ENCODE measurements around the gene BCAP31.
"Not testable (repeated sequence)": the region's sequence is repeated elsewhere in the genome, so short reads cannot be mapped to it uniquely, and the experiment has no call there.

BCAP31 gene

GRCh38 chrX:153707406-153707805 is 16.8 kb downstream of the BCAP31 start:
- DNase-seq, result no peak

GRCh38 chrX:153706799-153707198 is 17.4 kb downstream of the BCAP31 start:
- DNase-seq, result no peak

DNA sequence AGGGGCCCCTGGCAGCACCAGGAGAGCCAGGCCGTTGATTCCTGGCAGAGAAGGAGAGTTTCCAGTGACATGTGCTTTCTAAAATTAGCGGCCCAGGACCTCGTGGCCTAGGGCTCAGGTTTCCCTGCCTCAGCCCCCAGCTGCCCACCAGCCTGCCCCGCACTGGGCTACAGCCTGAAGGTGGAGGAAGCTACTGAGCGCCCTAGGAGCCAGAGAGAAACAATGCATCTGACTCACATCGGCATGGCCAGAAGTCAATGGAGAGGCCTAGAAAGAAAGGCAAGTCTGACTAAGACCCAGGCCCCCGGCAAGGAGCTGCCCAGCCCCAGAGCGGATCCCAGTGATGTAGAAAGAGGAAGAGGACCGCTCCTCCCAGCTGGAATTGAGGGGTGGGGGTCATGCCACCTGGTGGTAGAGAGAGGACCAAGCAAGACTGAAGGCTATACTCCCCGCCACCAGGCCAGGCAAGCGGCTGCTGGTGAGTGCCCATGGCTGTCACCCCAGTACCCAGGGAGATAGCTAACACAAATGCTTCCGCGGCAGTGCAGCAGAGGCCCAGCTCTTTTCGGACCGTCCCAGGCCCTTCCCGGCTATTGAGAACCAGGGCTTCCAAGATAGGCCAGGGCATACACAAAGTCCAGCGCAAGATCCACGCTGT is 18.7 kb downstream of the BCAP31 start:
- DNase-seq, result not testable (repeated sequence)

- DNase-seq, result not testable (repeated sequence)
Measured at GRCh38 chrX:153704631-153705402, 19.4 kb downstream of the BCAP31 start.

GRCh38 chrX:153704021-153704526 is 20.1 kb downstream of the BCAP31 start:
- DNase-seq, result no peak

DNA sequence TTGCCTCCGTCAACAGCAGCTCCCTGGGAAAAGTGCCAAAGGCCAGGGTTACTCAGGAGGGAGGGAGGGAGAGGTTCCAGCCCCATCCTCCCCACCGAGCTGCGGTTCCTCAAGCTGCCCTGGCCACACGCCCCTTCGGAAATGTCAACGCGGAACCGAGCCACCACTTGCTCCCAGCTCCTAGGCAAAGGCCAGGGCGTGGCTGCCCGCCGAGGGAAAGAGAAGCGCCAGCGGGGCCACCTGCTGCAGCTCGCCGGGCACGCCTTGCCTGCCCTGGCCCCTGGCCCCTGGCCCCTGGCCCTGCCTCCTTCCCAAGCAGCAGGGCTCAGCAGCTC is 21.2 kb downstream of the BCAP31 start:
- DNase-seq, result no peak

DNA sequence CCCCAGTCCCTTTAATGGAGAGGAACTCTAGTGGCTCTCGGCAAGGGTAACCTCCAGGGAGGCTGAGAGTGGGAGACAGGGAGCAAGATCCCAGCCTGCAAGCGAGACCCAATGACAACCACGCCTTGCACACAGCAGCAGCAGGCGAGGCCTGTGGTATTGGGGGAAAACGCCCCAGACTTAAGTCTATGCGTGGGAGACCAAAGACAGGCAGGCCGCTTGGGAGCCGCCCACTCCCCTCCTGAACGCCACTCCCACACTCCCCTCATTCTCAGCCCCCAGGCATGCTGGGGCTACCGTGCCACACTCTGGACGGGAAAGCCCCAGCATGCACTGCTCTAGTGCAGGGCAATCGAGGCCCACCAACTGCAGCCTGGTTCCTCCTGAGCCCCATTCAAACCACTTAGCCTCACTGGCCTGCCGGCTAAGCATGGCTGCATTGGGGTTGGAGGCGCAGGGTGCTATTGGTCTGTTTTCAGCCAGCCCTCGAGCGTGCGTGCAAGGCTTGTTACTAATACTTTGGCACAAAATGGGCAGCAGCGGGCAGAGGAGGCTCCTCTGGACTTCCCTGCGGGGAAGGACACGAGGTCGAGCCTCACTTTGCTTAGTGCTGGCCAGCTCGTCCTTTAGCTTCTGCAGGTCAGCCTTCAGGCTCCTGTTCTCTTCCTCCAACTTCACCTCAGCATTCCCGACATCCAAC is 21.7 kb downstream of the BCAP31 start:
- no peak for DNase-seq

DNA sequence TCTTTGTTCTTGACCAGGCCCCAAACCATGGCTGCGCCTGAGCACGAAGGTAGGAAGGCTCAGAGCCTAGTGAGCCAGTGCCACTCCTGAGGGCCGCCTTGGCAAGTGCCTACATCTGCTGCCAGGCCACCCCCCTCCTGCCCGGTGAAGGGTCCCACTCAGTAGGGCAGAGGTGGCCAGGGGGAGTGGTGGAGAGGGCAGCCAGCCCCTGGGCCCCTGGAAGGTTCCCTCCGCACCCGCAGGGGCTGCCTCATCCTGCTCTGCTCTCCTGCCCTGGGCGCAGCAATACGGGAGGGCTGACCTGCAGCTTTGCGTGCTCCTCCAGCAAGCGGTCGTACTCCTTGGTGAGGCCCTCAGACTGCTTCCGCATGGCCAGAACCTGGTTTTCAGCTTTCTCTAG is 22.5 kb downstream of the BCAP31 start:
- DNase-seq, result no peak

DNA sequence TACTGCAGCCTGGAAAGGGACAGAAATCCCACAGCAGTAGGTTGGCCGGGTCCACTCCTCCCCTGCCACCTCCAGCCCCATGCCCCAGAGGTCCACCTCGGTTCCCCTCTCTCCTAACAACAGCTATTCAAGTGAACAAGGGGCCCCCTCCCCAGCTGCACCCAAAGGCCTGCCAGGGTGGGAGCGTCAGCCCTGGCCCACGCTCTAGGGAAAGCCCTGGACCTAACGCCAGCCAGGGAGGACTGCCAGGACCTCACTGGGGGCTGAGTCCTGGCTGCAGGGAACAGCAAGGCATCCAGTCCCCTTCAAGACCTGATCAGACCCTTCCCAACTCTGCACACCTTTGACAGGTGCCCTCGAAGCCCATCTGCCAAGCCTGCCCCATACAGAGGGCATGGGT is 23.2 kb downstream of the BCAP31 start:
- DNase-seq, result no peak

GRCh38 chrX:153700376-153700945 is 23.7 kb downstream of the BCAP31 start:
- no peak for DNase-seq

GRCh38 chrX:153699784-153700371 is 24.3 kb downstream of the BCAP31 start:
- not testable (repeated sequence) for DNase-seq

- DNase-seq, result not testable (repeated sequence)
Measured at GRCh38 chrX:153699210-153699783, 24.9 kb downstream of the BCAP31 start.

- DNase-seq, result no peak
Measured at GRCh38 chrX:153697924-153698865, 26.0 kb downstream of the BCAP31 start.

DNA sequence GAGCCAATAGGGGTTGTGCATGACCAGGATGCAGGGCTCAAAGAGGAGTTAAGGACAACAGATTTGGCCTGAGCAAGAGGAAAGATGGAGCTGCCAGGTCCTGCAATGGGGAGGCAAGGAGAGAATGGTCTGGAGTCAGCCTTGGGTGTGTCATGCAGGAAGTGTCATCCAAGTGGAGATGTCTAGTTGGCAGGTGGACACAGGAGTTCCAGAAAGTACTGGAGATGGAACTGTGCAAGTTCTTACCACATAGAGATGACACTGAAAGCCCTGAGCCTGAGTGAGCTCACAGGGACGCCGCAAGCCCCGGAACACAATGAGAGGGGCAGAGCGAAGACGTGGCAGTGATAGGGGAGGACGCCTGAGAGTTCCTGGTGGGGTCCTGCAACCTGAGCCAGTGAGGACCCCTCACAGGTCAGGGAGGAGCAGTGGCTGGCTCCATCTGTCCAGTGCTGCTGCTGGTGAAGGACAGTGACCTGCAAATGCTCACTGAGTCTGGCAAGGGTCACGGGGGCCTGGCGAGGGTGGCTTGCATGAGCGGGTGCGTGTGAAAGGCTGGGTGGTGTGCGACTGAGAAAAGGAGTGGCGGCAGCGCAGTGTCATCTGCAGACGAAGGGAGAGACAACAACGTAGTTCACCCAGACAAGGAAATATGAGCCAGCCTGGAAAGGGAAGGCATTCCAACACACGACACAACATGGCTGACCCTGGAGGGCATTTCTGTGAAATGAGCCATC is 27.0 kb downstream of the BCAP31 start:
- not testable (repeated sequence) for DNase-seq

GRCh38 chrX:153696538-153696937 is 27.6 kb downstream of the BCAP31 start:
- not testable (repeated sequence) for DNase-seq

DNA sequence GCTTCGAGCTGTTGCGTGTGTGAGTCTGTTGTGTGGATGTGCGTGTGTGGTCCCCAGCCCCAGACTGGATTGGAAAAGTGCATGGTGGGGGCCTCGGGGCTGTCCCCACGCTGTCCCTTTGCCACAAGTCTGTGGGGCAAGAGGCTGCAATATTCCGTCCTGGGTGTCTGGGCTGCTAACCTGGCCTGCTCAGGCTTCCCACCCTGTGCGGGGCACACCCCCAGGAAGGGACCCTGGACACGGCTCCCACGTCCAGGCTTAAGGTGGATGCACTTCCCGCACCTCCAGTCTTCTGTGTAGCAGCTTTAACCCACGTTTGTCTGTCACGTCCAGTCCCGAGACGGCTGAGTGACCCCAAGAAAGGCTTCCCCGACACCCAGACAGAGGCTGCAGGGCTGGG is 28.1 kb downstream of the BCAP31 start:
- DNase-seq, result no peak

DNA sequence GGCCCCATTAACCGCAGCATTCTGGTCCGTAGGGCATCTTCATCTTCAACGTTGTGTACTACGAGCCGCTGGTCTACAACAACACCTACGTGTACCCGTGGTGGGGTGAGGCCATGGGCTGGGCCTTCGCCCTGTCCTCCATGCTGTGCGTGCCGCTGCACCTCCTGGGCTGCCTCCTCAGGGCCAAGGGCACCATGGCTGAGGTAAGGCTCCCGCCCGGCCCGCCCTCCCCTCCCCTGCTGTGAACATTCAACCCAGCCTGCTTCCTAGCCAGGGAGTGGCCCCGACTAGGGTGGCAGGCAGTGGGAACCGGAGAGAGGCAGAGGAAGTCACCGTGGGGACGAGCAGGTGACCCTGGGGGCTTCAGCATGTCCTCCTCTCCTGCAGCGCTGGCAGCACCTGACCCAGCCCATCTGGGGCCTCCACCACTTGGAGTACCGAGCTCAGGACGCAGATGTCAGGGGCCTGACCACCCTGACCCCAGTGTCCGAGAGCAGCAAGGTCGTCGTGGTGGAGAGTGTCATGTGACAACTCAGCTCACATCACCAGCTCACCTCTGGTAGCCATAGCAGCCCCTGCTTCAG is 29.4 kb downstream of the BCAP31 start:
- no peak for DNase-seq

- not testable (repeated sequence) for DNase-seq
Measured at GRCh38 chrX:153694256-153694655, 29.9 kb downstream of the BCAP31 start.

DNA sequence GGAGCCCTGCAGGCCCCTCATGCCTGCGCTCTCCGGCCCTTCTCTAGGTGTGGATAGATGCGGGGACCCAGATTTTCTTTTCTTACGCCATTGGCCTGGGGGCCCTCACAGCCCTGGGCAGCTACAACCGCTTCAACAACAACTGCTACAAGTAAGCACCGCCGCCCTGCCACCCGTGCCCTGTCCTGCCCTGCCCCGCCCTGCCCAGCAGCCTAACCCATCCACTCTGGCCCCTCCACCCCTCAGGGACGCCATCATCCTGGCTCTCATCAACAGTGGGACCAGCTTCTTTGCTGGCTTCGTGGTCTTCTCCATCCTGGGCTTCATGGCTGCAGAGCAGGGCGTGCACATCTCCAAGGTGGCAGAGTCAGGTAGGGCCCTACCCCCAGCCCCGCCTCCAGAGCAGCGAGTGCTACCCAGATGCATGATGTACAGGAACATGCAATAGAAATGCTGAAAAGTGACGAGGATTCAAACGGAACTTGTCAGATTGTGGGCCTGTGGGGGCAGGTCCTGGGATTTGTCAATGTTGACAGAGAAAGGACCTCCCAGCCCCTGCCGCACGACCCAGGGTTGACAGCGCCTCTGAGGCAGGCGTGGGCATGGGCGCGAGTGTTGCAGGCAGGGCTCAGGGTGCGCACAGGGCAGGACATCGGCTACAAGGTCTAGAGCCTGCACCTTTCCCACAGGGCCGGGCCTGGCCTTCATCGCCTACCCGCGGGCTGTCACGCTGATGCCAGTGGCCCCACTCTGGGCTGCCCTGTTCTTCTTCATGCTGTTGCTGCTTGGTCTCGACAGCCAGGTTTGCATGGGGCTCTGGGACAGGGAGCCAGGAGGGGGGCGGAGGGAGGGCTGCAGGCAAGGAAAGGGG is 30.7 kb downstream of the BCAP31 start:
- no peak for DNase-seq
